Measurements from ENCODE around the gene SLBP.

The SLBP gene

GRCh38 chr4:1670279-1670678 lies 41.8 kb downstream of the SLBP start:
- FAIRE-seq, result no peak

- no peak for FAIRE-seq
Observed at GRCh38 chr4:1669850-1670249, 42.3 kb downstream of the SLBP start.

GRCh38 chr4:1669270-1669669 lies 42.8 kb downstream of the SLBP start:
- no peak for FAIRE-seq

GRCh38 chr4:1668488-1668840 lies 43.7 kb downstream of the SLBP start:
- FAIRE-seq, result no peak

GRCh38 chr4:1667273-1667672 lies 44.8 kb downstream of the SLBP start:
- no peak for FAIRE-seq

- no peak for FAIRE-seq
Observed at GRCh38 chr4:1666391-1666790, 45.7 kb downstream of the SLBP start.

- FAIRE-seq, result no peak
Observed at GRCh38 chr4:1664141-1664540, 48.0 kb downstream of the SLBP start.

- FAIRE-seq, result no peak
Observed at GRCh38 chr4:1663549-1663948, 48.6 kb downstream of the SLBP start.

- FAIRE-seq, result no peak
Observed at GRCh38 chr4:1661695-1662094, 50.4 kb downstream of the SLBP start.

GRCh38 chr4:1660948-1661677 lies 51.0 kb downstream of the SLBP start:
- no peak for FAIRE-seq

GRCh38 chr4:1659104-1660043 lies 52.7 kb downstream of the SLBP start:
- FAIRE-seq, result no peak

GRCh38 chr4:1658581-1658980 lies 53.5 kb downstream of the SLBP start:
- FAIRE-seq, result no peak

GRCh38 chr4:1658146-1658545 lies 54.0 kb downstream of the SLBP start:
- no peak for FAIRE-seq

GRCh38 chr4:1656986-1657385 lies 55.1 kb downstream of the SLBP start:
- no peak for FAIRE-seq

GRCh38 chr4:1656132-1656531 lies 56.0 kb downstream of the SLBP start:
- FAIRE-seq, result no peak

- no peak for FAIRE-seq
Observed at GRCh38 chr4:1655676-1656075, 56.4 kb downstream of the SLBP start.

GRCh38 chr4:1655081-1655480 lies 57.0 kb downstream of the SLBP start:
- no peak for FAIRE-seq

GRCh38 chr4:1654216-1654955 lies 57.7 kb downstream of the SLBP start:
- no peak for FAIRE-seq

GRCh38 chr4:1653776-1654175 lies 58.3 kb downstream of the SLBP start:
- FAIRE-seq, result no peak

- no peak for FAIRE-seq
Observed at GRCh38 chr4:1652088-1652487, 60.0 kb downstream of the SLBP start.

- FAIRE-seq, result no peak
Observed at GRCh38 chr4:1651609-1652008, 60.5 kb downstream of the SLBP start.

- no peak for FAIRE-seq
Observed at GRCh38 chr4:1648962-1649361, 63.2 kb downstream of the SLBP start.

- no peak for FAIRE-seq
Observed at GRCh38 chr4:1647432-1647831, 64.7 kb downstream of the SLBP start.

- FAIRE-seq, result no peak
Observed at GRCh38 chr4:1646690-1647089, 65.4 kb downstream of the SLBP start.
